ENCODE results near the gene EEF1A2.

EEF1A2 gene

GRCh38 chr20:63471981-63472831 lies 26.7 kb downstream of the EEF1A2 start, which contains the start of gene KCNQ2:
Gene KCNQ2 (minus strand): TSS chr20:63472655. CDS start chr20:63472463, 192 bp downstream.
- DNase-seq (ENCODE audit: low read depth in 2 of 2), result no peak

GRCh38 chr20:63471717-63471980 lies 27.2 kb downstream of the EEF1A2 start:
- no peak for DNase-seq (ENCODE audit: low read depth in 2 of 2)
- H3K4me3 ChIP-seq (replicated peaks in 1 of 2; ENCODE audit: low read depth in 2 of 2, low read length in 2 of 2), result no peak overlapping the region

More at GRCh38 chr20:63471981-63472831, 26.7 kb downstream of the EEF1A2 start, which contains the start of gene KCNQ2:
- H3K4me3 ChIP-seq (replicated peaks in 1 of 2; ENCODE audit: low read depth in 2 of 2, low read length in 2 of 2), result no peak within 1 kb of the TSS
- TF ChIP-seq CTCF (IDR thresholded peaks at IDR 0.05; ENCODE audit: low read depth, low read length), result no peak

GRCh38 chr20:63471002-63471716 lies 27.7 kb downstream of the EEF1A2 start:
- no peak for DNase-seq (ENCODE audit: low read depth in 2 of 2)
- TF ChIP-seq CTCF (IDR thresholded peaks at IDR 0.05; ENCODE audit: low read depth, low read length), result no peak
- H3K4me3 ChIP-seq (replicated peaks in 1 of 2; ENCODE audit: low read depth in 2 of 2, low read length in 2 of 2), result no peak overlapping the region

More at GRCh38 chr20:63471717-63471980, 27.2 kb downstream of the EEF1A2 start:
- no peak for TF ChIP-seq CTCF (IDR thresholded peaks at IDR 0.05; ENCODE audit: low read depth, low read length)

- no peak for TF ChIP-seq CTCF (IDR thresholded peaks at IDR 0.05; ENCODE audit: low read depth, low read length)
- H3K4me3 ChIP-seq (replicated peaks in 1 of 2; ENCODE audit: low read depth in 2 of 2, low read length in 2 of 2), result no peak overlapping the region
- DNase-seq (ENCODE audit: low read depth in 2 of 2), result no peak
These were observed 28.5 kb downstream of the EEF1A2 start for GRCh38 chr20:63470410-63470809.

- no peak for TF ChIP-seq CTCF (IDR thresholded peaks at IDR 0.05; ENCODE audit: low read depth, low read length)
- DNase-seq (ENCODE audit: low read depth in 2 of 2), result no peak
- H3K4me3 ChIP-seq (replicated peaks in 1 of 2; ENCODE audit: low read depth in 2 of 2, low read length in 2 of 2), result no peak overlapping the region
These were observed 29.2 kb downstream of the EEF1A2 start for GRCh38 chr20:63469713-63470101.

GRCh38 chr20:63469019-63469712 lies 29.7 kb downstream of the EEF1A2 start:
- H3K4me3 ChIP-seq (replicated peaks in 1 of 2; ENCODE audit: low read depth in 2 of 2, low read length in 2 of 2), result no peak overlapping the region
- no peak for DNase-seq (ENCODE audit: low read depth in 2 of 2)
- no peak for TF ChIP-seq CTCF (IDR thresholded peaks at IDR 0.05; ENCODE audit: low read depth, low read length)

Measured in cardiac fibroblast (primary cell).